Measurements from ENCODE around the gene CPNE8.

GRCh38 chr12:38662829-38663228, 242.6 kb downstream of the CPNE8 start:
- TF ChIP-seq, protein P1, sequence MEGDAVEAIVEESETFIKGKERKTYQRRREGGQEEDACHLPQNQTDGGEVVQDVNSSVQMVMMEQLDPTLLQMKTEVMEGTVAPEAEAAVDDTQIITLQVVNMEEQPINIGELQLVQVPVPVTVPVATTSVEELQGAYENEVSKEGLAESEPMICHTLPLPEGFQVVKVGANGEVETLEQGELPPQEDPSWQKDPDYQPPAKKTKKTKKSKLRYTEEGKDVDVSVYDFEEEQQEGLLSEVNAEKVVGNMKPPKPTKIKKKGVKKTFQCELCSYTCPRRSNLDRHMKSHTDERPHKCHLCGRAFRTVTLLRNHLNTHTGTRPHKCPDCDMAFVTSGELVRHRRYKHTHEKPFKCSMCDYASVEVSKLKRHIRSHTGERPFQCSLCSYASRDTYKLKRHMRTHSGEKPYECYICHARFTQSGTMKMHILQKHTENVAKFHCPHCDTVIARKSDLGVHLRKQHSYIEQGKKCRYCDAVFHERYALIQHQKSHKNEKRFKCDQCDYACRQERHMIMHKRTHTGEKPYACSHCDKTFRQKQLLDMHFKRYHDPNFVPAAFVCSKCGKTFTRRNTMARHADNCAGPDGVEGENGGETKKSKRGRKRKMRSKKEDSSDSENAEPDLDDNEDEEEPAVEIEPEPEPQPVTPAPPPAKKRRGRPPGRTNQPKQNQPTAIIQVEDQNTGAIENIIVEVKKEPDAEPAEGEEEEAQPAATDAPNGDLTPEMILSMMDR (IDR thresholded peaks at IDR 0.05): no peak
- no peak for TF ChIP-seq POLR2AphosphoS5 (IDR thresholded peaks at IDR 0.05)

All from prostate gland (tissue), 2 donors.